Sigmoid colon (tissue), 7 donors: ENCODE results near the gene EMP2. TPM values are rescaled to one million over a fixed set of nuclear protein-coding genes. Genes with fewer than 3 reads are reported as not detected.

Experiments
- DNase-seq: peaks from one replicate; pipeline ENCODE4 v3.0.0-alpha.2; 2019
- H3K27ac ChIP-seq, 4 donors: fragments of 200-600 bp; sonication (generic); one replicate each; pipeline ENCODE4 v1.5.1; 2016 to 2019; ENCODE audit warnings: mild to moderate bottlenecking in 1 of 4
- H3K27me3 ChIP-seq, 3 donors: fragments of 200-600 bp; sonication (generic); one replicate each; pipeline ENCODE4 v1.5.1; 2019; ENCODE audit warnings: mild to moderate bottlenecking in 1 of 3
- H3K36me3 ChIP-seq, 4 donors: fragments of 200-600 bp; sonication (generic); one replicate each; pipeline ENCODE4 v1.5.1; 2016 to 2019
- H3K4me1 ChIP-seq, 4 donors: fragments of 200-600 bp; sonication (generic); one replicate each; pipeline ENCODE4 v1.5.1; 2017 to 2019
- H3K4me3 ChIP-seq, 4 donors: fragments of 200-600 bp; sonication (generic); one replicate each; pipeline ENCODE4 v1.5.1; 2017 to 2019; ENCODE audit warnings: mild to moderate bottlenecking in 2 of 4, moderate library complexity in 1 of 4
- H3K9me3 ChIP-seq, 4 donors: fragments of 200-600 bp in 3 of 4; sonication (generic) in 3 of 4; one replicate each; pipeline versions ENCODE4 v1.5.1 to v1.6.1; 2013 to 2019
- CTCF ChIP-seq, 4 experiments: fragments of 450-650 bp in 3 of 4; fragments of 200-600 bp in 1 of 4; IDR thresholded peaks; one replicate each; pipeline ENCODE4 v1.5.1; 2016 to 2019; ENCODE audit warnings: antibody characterized with exemption in 4 of 4, mild to moderate bottlenecking in 3 of 4, moderate library complexity in 2 of 4
- EP300 ChIP-seq, 4 donors: sonication (generic); formaldehyde crosslinking; IDR thresholded peaks; one replicate each; pipeline ENCODE4 v1.6.1; 2017; ENCODE audit warnings: antibody characterized with exemption in 4 of 4
- POLR2A ChIP-seq, 2 donors: fragments of 450-650 bp; IDR thresholded peaks; one replicate each; pipeline ENCODE4 v1.6.1; 2016; ENCODE audit warnings: antibody characterized with exemption in 2 of 2, mild to moderate bottlenecking in 2 of 2, moderate library complexity in 2 of 2
- POLR2AphosphoS5 ChIP-seq, 4 donors: sonication (generic); formaldehyde crosslinking; IDR thresholded peaks; one replicate each; pipeline ENCODE4 v1.6.1; 2017; ENCODE audit warnings: antibody characterized with exemption in 4 of 4
- WGBS, 2 donors: extraction: QIAGEN DNeasy Blood & Tissue Kit; methylation state at CpG; one replicate each; pipeline ENCODE4 v1.1.7; 2013; 5-methylcytosine and 5-hydroxymethylcytosine counted together
- intact Hi-C: fragments of 100-400 bp; cut with DNase I; formaldehyde crosslinking; loops from one replicate; pipeline ENCODE4 v1.15.1; 2023
- polyA plus RNA-seq, 3 donors: library from polyadenylated mRNA; stranded (reverse); fragments of 200-250 nt; gene quantifications; one replicate each; pipeline ENCODE4 v1.2.3, GENCODE V29; 2013
- total RNA-seq, 4 donors: library from RNA; depleted of rRNA; stranded (reverse); fragments of >200 nt; gene quantifications; one replicate each; pipeline ENCODE4 v1.1.0, GENCODE V29; 2016
- donor health status: healthy with polysubstance abuse.
- donor health status: Bipolar disorder and iron deficiency.
- donor health status: healthy.

Gene EMP2
- total and polyA plus RNA-seq, 7 donors: 7.2 to 57.3 (median 39.2) TPM

GRCh38 chr16:10500582-10500981 lies 79.8 kb downstream of the EMP2 start:
- no peak for TF ChIP-seq CTCF (IDR thresholded peaks at IDR 0.05)
- no peak for TF ChIP-seq POLR2AphosphoS5 (IDR thresholded peaks at IDR 0.05)
- TF ChIP-seq EP300 (IDR thresholded peaks at IDR 0.05): no peak
- TF ChIP-seq POLR2A (IDR thresholded peaks at IDR 0.05): no peak
- intact Hi-C loops: loop anchor here (10.0 kb wide), 1 partner anchor 1366 kb away; no protein-coding TSS in a partner anchor
- no peaks in the 10 kb centered on the region for H3K27me3 ChIP-seq
- no peak overlapping the region for H3K4me3 ChIP-seq
- WGBS, 2 donors: 92 to 96% methylated on average over 3 of the region's 3 CpGs
- no peak for DNase-seq
- no peaks in the 10 kb centered on the region for H3K36me3 ChIP-seq
- no peak overlapping the region for H3K27ac ChIP-seq
- H3K4me1 ChIP-seq: no peaks in the 10 kb centered on the region
- no peaks in the 10 kb centered on the region for H3K9me3 ChIP-seq

GRCh38 chr16:10497132-10498101 lies 83.0 kb downstream of the EMP2 start:
- 90 to 91% methylated on average over 13 of the region's 13 CpGs for WGBS, 2 donors
- Histone ChIP-seq H3K4me1 (no peaks in the 10 kb centered on the region), H3K27ac (no peak overlapping the region), H3K36me3 (no peaks in the 10 kb centered on the region), H3K4me3 (no peak overlapping the region), H3K9me3 (no peaks in the 10 kb centered on the region), H3K27me3 (no peaks in the 10 kb centered on the region)
- intact Hi-C loops: no loop called here
- TF ChIP-seq CTCF (IDR thresholded peaks at IDR 0.05) (no peak), POLR2AphosphoS5 (IDR thresholded peaks at IDR 0.05) (no peak), POLR2A (IDR thresholded peaks at IDR 0.05) (no peak), EP300 (IDR thresholded peaks at IDR 0.05) (no peak)
- no peak for DNase-seq

- Histone ChIP-seq H3K36me3 (no peaks in the 10 kb centered on the region), H3K27me3 (no peaks in the 10 kb centered on the region), H3K9me3 (no peaks in the 10 kb centered on the region), H3K4me1 (no peaks in the 10 kb centered on the region), H3K27ac (no peak overlapping the region), H3K4me3 (no peak overlapping the region)
- no peak for DNase-seq
- WGBS, 2 donors: 87 to 98% methylated on average over 6 of the region's 6 CpGs
- TF ChIP-seq POLR2AphosphoS5 (IDR thresholded peaks at IDR 0.05) (no peak), CTCF (IDR thresholded peaks at IDR 0.05) (no peak), EP300 (IDR thresholded peaks at IDR 0.05) (no peak), POLR2A (IDR thresholded peaks at IDR 0.05) (no peak)
- intact Hi-C loops: no loop called here
Measured at GRCh38 chr16:10495031-10495345, 85.4 kb downstream of the EMP2 start.

- 75 to 82% methylated on average over 5 of the region's 5 CpGs for WGBS, 2 donors
- no peaks in the 10 kb centered on the region for H3K9me3 ChIP-seq
- TF ChIP-seq POLR2AphosphoS5 (IDR thresholded peaks at IDR 0.05): no peak
- no peak for TF ChIP-seq POLR2A (IDR thresholded peaks at IDR 0.05)
- TF ChIP-seq CTCF (IDR thresholded peaks at IDR 0.05): no peak
- TF ChIP-seq EP300 (IDR thresholded peaks at IDR 0.05): no peak
- intact Hi-C loops: no loop called here
- no peak overlapping the region for H3K27ac ChIP-seq
- no peak for DNase-seq
- no peak overlapping the region for H3K4me3 ChIP-seq
- no peaks in the 10 kb centered on the region for H3K36me3 ChIP-seq
- H3K4me1 ChIP-seq: no peaks in the 10 kb centered on the region
- H3K27me3 ChIP-seq: no peaks in the 10 kb centered on the region
Measured at GRCh38 chr16:10494343-10495030, 85.9 kb downstream of the EMP2 start.
